Measurements from ENCODE around the gene MCCC1.
"Not testable (repeated sequence)": the region's sequence is repeated elsewhere in the genome, so short reads cannot be mapped to it uniquely, and the experiment has no call there.

The MCCC1 gene

DNA sequence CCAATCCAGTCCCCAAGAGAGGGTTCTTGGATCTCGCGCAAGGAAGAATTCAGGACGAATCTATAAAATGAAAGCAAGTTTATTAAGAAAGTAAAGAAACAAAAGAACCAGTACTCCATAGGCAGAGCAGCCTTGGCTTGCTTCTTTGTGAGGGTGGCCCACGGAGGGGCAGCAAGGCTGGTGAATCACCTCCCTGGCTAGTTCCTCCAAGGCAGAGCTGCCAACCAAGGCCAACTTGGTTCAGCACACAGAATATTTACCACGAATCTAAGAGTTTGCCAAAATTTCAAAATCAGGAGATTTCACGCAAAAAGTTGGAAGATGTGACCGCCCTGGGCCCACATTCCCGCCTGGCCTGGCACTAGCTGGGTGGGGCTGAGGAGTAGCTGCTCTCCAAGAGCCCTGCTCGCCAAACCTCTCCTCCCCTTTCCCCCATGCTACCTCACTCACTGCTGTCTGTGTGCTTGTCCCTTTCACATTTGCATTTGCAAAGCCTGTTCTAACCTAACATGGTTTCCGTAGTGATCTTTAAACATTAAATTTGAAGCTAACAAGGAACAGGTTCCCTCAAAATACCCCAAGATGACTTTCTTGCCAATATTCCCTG lies 92.8 kb downstream of the MCCC1 start:
- no peaks in the 10 kb centered on the region for H3K79me2 ChIP-seq (ENCODE audit: insufficient read depth, low read length)
- no peaks in the 10 kb centered on the region for H3K9me3 ChIP-seq (ENCODE audit: insufficient read depth, low read length)
- no peak overlapping the region for H3K4me3 ChIP-seq (ENCODE audit: insufficient read depth, low read length, poor library complexity, severe bottlenecking)

DNA sequence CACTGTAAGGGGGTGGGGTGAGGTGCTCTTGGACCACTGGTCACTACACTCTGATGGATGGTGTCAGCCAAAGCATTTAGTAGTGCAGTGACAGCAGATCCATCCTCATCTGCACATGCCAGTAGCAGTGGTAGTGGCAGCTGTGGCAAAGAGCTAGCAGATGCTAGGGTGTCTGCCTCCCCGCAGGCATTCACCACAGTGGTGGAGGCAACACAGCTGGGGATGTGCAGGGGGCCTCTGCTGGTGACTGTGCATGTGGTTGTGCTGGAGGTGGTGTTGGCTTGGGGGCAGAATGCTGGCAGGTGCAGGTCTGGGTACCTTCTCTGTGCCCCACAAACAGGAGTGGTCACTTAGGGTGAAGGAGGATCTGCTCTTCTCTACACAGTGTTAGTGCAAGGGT lies 99.5 kb downstream of the MCCC1 start:
- H3K36me3 ChIP-seq (ENCODE audit: low read length), result no peaks in the 10 kb centered on the region

More for the DNA sequence above, 92.8 kb downstream of the MCCC1 start:
- Histone ChIP-seq H2AFZ (ENCODE audit: low read depth, low read length, severe bottlenecking) (no peak overlapping the region), H3F3A (ENCODE audit: insufficient read depth) (no peaks in the 10 kb centered on the region), H3K27ac (ENCODE audit: low read depth, low read length) (no peak overlapping the region), H3K9me2 (replicated peaks; ENCODE audit: insufficient read depth, low read length) (no peaks in the 10 kb centered on the region), H3K9ac (ENCODE audit: low read length) (no peak overlapping the region), H3K27me3 (ENCODE audit: low read length) (no peaks in the 10 kb centered on the region), H3K36me3 (ENCODE audit: low read length) (no peaks in the 10 kb centered on the region), H3K4me2 (ENCODE audit: low read depth, low read length, poor library complexity, severe bottlenecking) (no peak overlapping the region), H4K20me1 (ENCODE audit: low read depth, low read length) (no peaks in the 10 kb centered on the region)
- TF ChIP-seq EZH2phosphoT487 (conservative IDR thresholded peaks at IDR 0.05; ENCODE audit: low read length), result no peak
- TF ChIP-seq, protein P1, sequence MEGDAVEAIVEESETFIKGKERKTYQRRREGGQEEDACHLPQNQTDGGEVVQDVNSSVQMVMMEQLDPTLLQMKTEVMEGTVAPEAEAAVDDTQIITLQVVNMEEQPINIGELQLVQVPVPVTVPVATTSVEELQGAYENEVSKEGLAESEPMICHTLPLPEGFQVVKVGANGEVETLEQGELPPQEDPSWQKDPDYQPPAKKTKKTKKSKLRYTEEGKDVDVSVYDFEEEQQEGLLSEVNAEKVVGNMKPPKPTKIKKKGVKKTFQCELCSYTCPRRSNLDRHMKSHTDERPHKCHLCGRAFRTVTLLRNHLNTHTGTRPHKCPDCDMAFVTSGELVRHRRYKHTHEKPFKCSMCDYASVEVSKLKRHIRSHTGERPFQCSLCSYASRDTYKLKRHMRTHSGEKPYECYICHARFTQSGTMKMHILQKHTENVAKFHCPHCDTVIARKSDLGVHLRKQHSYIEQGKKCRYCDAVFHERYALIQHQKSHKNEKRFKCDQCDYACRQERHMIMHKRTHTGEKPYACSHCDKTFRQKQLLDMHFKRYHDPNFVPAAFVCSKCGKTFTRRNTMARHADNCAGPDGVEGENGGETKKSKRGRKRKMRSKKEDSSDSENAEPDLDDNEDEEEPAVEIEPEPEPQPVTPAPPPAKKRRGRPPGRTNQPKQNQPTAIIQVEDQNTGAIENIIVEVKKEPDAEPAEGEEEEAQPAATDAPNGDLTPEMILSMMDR (IDR thresholded peaks at IDR 0.05; ENCODE audit: insufficient read depth, low read length, poor library complexity, severe bottlenecking), result no peak

DNA sequence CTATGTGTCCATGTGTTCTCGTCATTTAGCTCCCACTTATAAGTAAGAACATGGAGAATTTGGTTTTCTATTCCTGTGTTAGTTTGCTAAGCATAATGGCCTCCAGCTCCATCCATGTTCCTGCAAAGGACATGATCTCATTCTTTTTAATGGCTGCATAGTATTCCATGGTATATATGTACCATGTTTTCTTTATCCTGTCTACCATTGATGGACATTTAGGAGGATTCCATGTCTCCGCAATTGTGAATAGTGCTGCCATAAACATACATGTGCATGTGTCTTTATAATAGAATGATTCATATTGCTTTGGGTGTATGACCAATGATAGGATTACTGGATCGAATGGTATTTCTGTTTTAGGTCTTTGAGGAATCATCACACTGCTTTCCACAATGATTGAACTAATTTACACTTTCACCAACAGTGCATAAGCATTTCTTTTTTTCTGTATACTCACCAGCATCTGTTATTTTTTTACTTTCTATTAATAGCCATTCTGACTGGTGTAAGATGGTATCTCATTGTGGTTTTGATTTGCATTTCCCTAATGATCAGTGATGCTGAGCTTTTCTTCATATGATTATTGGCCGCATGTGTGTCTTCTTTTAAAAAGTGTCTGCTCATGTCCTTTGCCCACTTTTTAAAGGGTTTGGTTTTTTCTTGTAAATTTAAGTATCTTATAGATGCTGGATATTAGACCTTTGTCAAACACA lies 105.7 kb downstream of the MCCC1 start:
- H3K36me3 ChIP-seq (ENCODE audit: low read length); H3K27me3 ChIP-seq (ENCODE audit: low read length); H3K9me3 ChIP-seq (ENCODE audit: insufficient read depth, low read length); H3K4me3 ChIP-seq (ENCODE audit: insufficient read depth, low read length, poor library complexity, severe bottlenecking); H3K27ac ChIP-seq (ENCODE audit: low read depth, low read length); H3K9ac ChIP-seq (ENCODE audit: low read length); H3F3A ChIP-seq (ENCODE audit: insufficient read depth); H4K20me1 ChIP-seq (ENCODE audit: low read depth, low read length); H3K79me2 ChIP-seq (ENCODE audit: insufficient read depth, low read length); H2AFZ ChIP-seq (ENCODE audit: low read depth, low read length, severe bottlenecking); H3K9me2 ChIP-seq (replicated peaks; ENCODE audit: insufficient read depth, low read length): not testable (repeated sequence)
- peak overlapping the region; percentile 33 for H3K4me2 ChIP-seq (ENCODE audit: low read depth, low read length, poor library complexity, severe bottlenecking)

More for the DNA sequence above, 99.5 kb downstream of the MCCC1 start:
- H3K79me2 ChIP-seq (ENCODE audit: insufficient read depth, low read length), result no peaks in the 10 kb centered on the region
- H2AFZ ChIP-seq (ENCODE audit: low read depth, low read length, severe bottlenecking), result no peak overlapping the region
- TF ChIP-seq, protein P1 (IDR thresholded peaks at IDR 0.05; ENCODE audit: insufficient read depth, low read length, poor library complexity, severe bottlenecking), result no peak
- TF ChIP-seq EZH2phosphoT487 (conservative IDR thresholded peaks at IDR 0.05; ENCODE audit: low read length), result no peak
- H3K9ac ChIP-seq (ENCODE audit: low read length), result no peak overlapping the region
- no peak overlapping the region for H3K4me3 ChIP-seq (ENCODE audit: insufficient read depth, low read length, poor library complexity, severe bottlenecking)
- no peaks in the 10 kb centered on the region for H3K9me3 ChIP-seq (ENCODE audit: insufficient read depth, low read length)
- H3K4me2 ChIP-seq (ENCODE audit: low read depth, low read length, poor library complexity, severe bottlenecking), result no peak overlapping the region
- H3K27me3 ChIP-seq (ENCODE audit: low read length), result no peaks in the 10 kb centered on the region
- no peaks in the 10 kb centered on the region for H3K9me2 ChIP-seq (replicated peaks; ENCODE audit: insufficient read depth, low read length)
- H3F3A ChIP-seq (ENCODE audit: insufficient read depth), result no peaks in the 10 kb centered on the region
- no peaks in the 10 kb centered on the region for H4K20me1 ChIP-seq (ENCODE audit: low read depth, low read length)
- no peak overlapping the region for H3K27ac ChIP-seq (ENCODE audit: low read depth, low read length)

DNA sequence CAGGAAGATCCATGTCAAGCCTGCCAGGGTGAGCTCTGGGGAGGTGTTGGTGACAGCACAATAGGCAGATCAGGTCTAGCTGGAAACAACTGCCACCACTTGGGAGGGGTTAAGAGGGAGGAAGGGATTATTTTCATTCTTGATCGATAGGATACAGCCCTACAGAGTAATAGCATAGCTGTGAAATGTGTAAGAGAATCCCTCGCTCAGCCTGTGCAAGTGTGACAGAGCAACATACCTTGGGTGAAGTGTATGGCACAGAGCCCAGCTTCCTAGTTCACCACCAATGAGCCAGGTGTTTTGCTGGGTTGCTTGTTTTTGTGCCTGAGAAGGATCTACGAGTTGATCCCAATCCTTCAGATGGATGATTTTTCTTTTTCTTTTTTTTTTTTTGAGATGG lies 109.7 kb downstream of the MCCC1 start:
- Histone ChIP-seq H3K36me3 (ENCODE audit: low read length) (no peaks in the 10 kb centered on the region), H3K9me2 (replicated peaks; ENCODE audit: insufficient read depth, low read length) (no peaks in the 10 kb centered on the region), H3K4me3 (ENCODE audit: insufficient read depth, low read length, poor library complexity, severe bottlenecking) (no peak overlapping the region), H3K4me2 (ENCODE audit: low read depth, low read length, poor library complexity, severe bottlenecking) (no peak overlapping the region), H3K79me2 (ENCODE audit: insufficient read depth, low read length) (no peaks in the 10 kb centered on the region), H3F3A (ENCODE audit: insufficient read depth) (no peaks in the 10 kb centered on the region), H4K20me1 (ENCODE audit: low read depth, low read length) (no peaks in the 10 kb centered on the region), H3K27ac (ENCODE audit: low read depth, low read length) (no peak overlapping the region), H3K9me3 (ENCODE audit: insufficient read depth, low read length) (no peaks in the 10 kb centered on the region), H3K9ac (ENCODE audit: low read length) (no peak overlapping the region), H3K27me3 (ENCODE audit: low read length) (no peaks in the 10 kb centered on the region), H2AFZ (ENCODE audit: low read depth, low read length, severe bottlenecking) (no peak overlapping the region)
- no peak for TF ChIP-seq EZH2phosphoT487 (conservative IDR thresholded peaks at IDR 0.05; ENCODE audit: low read length)
- TF ChIP-seq, protein P1 (IDR thresholded peaks at IDR 0.05; ENCODE audit: insufficient read depth, low read length, poor library complexity, severe bottlenecking), result no peak
